ENCODE results near the gene ANKS1B. TPM values are rescaled to one million over a fixed set of nuclear protein-coding genes. Genes with fewer than 3 reads are reported as not detected.
A peak's percentile ranks its signal among the peaks of the same experiment; 100 is the strongest.
"Not testable (repeated sequence)": the region's sequence is repeated elsewhere in the genome, so short reads cannot be mapped to it uniquely, and the experiment has no call there.

Gene ANKS1B
- total RNA-seq, 1 experiment from 2014 or later = 2.4 TPM

DNA sequence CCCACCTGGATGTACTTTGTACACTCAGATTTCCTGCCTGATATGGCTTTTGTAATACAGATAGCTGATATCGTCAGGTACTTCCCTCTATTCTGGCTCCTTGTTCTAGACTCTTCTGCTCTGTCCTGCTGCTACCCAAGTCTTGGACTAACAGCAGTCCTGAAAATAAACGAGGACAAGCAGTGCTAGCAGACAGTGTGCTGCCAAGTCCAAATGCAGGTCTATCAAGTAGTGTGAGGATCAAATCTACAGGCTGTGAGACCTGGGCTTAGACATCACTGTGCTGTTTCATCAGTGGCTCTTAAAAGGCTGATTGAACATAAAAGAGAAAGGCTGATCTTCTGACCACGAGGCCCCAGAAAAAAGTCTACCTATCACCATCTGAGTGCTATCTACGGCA is 921.6 kb downstream of the ANKS1B start:
- no peaks in the 10 kb centered on the region for H3K4me1 ChIP-seq

DNA sequence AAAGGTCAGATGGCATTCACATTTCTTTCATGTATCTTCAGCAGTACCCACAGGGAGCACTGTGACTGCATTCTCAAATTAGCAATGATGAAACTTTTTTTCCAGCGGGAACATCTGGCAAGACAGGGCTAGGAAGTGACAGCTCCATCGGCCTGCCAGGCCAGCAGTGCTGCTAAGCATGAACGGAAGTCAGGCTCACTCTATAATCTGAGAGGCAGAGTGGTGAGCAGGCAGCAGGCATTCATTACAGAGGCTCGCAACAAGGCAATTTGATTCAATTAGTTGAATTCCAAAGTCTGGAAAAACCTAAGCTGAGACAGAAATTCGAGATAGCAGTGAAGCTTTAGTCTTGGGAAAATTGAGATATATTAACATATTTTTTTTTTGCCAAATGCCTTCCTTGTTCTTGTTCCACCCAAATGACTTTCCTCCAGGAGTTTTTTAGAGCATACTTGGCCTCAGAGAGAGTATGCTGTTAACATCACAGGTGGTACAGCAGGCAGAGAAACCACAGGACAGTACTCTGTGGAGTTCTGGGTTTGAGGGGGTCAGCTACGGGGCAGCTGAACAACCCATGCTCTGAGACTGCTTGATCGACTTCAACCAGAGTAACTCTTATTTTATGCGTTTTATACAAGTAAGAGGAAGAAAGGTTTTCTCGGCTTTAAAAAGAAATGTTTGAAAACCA is 924.8 kb downstream of the ANKS1B start:
- DNase-seq = peak in 1 of 2 experiments; percentile 18
- Histone ChIP-seq H3K27me3 (no peaks in the 10 kb centered on the region), H3K36me3 (no peaks in the 10 kb centered on the region), H3K4me1 (no peaks in the 10 kb centered on the region), H3K9me3 (replicated peaks) (no peaks in the 10 kb centered on the region), H3K4me3 (no peak overlapping the region), H3K27ac (no peak overlapping the region)

More for the DNA sequence above, 921.6 kb downstream of the ANKS1B start:
- DNase-seq = no peak
- no peaks in the 10 kb centered on the region for H3K27me3 ChIP-seq
- no peaks in the 10 kb centered on the region for H3K9me3 ChIP-seq (replicated peaks)
- H3K4me3 ChIP-seq = no peak overlapping the region
- H3K36me3 ChIP-seq = no peaks in the 10 kb centered on the region
- no peak overlapping the region for H3K27ac ChIP-seq

- DNase-seq = no peak
- Histone ChIP-seq H3K4me3 (no peak overlapping the region), H3K9me3 (replicated peaks) (no peaks in the 10 kb centered on the region), H3K27me3 (no peaks in the 10 kb centered on the region), H3K4me1 (no peaks in the 10 kb centered on the region), H3K36me3 (no peaks in the 10 kb centered on the region), H3K27ac (no peak overlapping the region)
Measured at GRCh38 chr12:99057670-99058069, 927.1 kb downstream of the ANKS1B start.

- no peak for DNase-seq
- H3K4me1 ChIP-seq = no peaks in the 10 kb centered on the region
- H3K4me3 ChIP-seq = no peak overlapping the region
- H3K9me3 ChIP-seq (replicated peaks) = no peaks in the 10 kb centered on the region
- H3K27me3 ChIP-seq = no peaks in the 10 kb centered on the region
- H3K27ac ChIP-seq = no peak overlapping the region
- no peaks in the 10 kb centered on the region for H3K36me3 ChIP-seq
Measured at GRCh38 chr12:99056186-99056585, 928.5 kb downstream of the ANKS1B start.

DNA sequence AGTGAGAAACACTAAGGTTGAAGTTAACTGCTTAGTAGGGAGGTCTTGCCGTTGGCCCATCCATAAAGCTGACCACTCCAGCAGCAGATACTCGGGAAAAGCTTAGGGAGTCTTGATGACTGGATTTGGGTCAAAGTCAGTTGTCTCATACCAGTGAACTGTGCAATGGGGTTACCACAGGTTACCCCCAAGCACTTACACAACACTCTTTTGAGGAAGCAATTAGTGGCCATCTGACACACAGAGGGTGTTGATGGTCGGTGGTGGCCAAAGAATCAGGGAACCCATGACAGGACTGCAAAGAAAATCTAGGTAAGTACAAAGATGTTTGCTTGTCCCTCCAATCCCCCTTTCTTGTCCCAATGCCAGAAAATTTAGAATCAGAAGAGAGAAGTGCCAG is 929.4 kb downstream of the ANKS1B start:
- Histone ChIP-seq H3K9me3 (replicated peaks) (no peaks in the 10 kb centered on the region), H3K36me3 (no peaks in the 10 kb centered on the region), H3K4me3 (no peak overlapping the region), H3K27ac (no peak overlapping the region), H3K27me3 (no peaks in the 10 kb centered on the region), H3K4me1 (no peaks in the 10 kb centered on the region)
- no peak for DNase-seq

- H3K4me1 ChIP-seq = no peaks in the 10 kb centered on the region
- no peaks in the 10 kb centered on the region for H3K36me3 ChIP-seq
- no peak overlapping the region for H3K27ac ChIP-seq
- no peak for DNase-seq
- no peak overlapping the region for H3K4me3 ChIP-seq
- H3K27me3 ChIP-seq = no peaks in the 10 kb centered on the region
- H3K9me3 ChIP-seq (replicated peaks) = no peaks in the 10 kb centered on the region
Measured at GRCh38 chr12:99054601-99055128, 930.1 kb downstream of the ANKS1B start.

GRCh38 chr12:99053616-99054362 is 930.9 kb downstream of the ANKS1B start:
- Histone ChIP-seq H3K9me3 (replicated peaks) (no peaks in the 10 kb centered on the region), H3K4me1 (no peaks in the 10 kb centered on the region), H3K36me3 (no peaks in the 10 kb centered on the region), H3K27ac (no peak overlapping the region), H3K27me3 (no peaks in the 10 kb centered on the region), H3K4me3 (no peak overlapping the region)
- no peak for DNase-seq

DNA sequence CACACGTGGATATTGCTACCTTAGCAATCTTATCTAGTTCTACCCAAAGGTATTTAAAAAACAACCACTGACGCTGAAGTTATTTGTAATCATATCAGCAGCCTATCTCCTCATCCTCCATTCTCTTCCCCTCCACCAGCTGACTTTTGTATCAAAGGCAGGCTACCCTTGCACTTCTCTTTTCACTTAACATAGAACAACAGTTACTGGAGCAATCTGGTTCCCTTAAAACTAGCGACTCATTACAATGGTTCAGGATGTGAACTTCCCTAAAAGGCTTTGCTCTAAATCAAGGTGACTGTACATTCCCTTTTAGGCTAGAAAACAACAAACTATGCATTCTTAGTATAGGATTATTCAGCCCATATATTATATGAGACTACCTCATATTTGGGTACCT is 935.0 kb downstream of the ANKS1B start:
- Histone ChIP-seq H3K27me3 (no peaks in the 10 kb centered on the region), H3K4me3 (no peak overlapping the region), H3K36me3 (no peaks in the 10 kb centered on the region), H3K9me3 (replicated peaks) (no peaks in the 10 kb centered on the region), H3K4me1 (no peaks in the 10 kb centered on the region), H3K27ac (no peak overlapping the region)
- no peak for DNase-seq

DNA sequence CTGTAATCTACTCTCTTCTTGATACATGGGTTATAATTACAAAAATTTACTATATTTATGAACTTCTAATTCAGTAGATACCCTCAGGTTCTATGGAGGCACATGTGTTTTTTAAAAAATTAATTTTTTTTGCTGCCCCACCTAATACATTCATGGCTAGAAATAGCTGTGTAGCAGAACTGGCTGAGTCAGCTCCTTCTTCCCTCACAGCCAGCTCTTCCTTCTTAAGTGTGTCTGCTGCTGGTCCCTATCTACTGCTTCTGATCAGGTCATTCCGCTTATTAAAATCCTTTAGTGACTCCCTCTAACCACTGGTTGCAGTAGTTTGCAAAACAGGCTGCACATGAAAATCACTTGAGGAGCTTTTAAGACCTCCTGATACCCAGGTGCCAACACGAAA is 939.6 kb downstream of the ANKS1B start:
- H3K27me3 ChIP-seq = no peaks in the 10 kb centered on the region
- H3K4me3 ChIP-seq = no peak overlapping the region
- no peaks in the 10 kb centered on the region for H3K9me3 ChIP-seq (replicated peaks)
- no peak for DNase-seq
- H3K4me1 ChIP-seq = no peaks in the 10 kb centered on the region
- H3K27ac ChIP-seq = no peak overlapping the region
- no peaks in the 10 kb centered on the region for H3K36me3 ChIP-seq

DNA sequence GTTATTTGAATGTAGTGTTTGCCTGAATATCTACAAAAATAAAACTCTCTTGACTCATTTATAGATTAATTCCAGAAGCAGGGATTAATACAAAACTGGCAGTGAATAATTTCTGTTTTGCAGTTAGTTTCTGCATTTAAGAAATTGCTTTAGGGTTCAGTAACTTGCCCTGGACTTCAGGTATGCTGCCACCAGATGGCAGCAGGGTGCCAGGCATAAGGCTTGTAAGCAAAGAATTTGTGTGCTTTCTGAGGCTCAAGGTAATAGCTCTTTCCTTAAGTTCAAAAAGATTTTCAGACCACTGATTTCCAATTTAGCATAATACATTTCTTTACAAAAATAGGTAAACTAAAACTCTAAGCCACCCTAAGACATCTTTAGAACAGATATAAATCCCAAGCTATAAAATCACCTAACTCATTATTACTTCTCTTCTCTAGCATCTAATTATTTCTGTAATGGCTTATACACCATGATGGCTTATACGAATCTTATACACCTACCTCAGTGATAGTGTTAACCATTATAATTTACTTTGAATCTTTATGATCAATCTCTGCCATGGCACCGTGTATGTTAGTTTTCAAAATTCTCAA is 941.3 kb downstream of the ANKS1B start:
- Histone ChIP-seq H3K9me3 (replicated peaks) (no peaks in the 10 kb centered on the region), H3K4me1 (no peaks in the 10 kb centered on the region), H3K4me3 (no peak overlapping the region), H3K27me3 (no peaks in the 10 kb centered on the region), H3K36me3 (no peaks in the 10 kb centered on the region), H3K27ac (no peak overlapping the region)
- DNase-seq = peak; percentile 35 to 70

- no peak for DNase-seq
- no peak overlapping the region for H3K27ac ChIP-seq
- no peaks in the 10 kb centered on the region for H3K4me1 ChIP-seq
- H3K9me3 ChIP-seq (replicated peaks) = no peaks in the 10 kb centered on the region
- H3K4me3 ChIP-seq = no peak overlapping the region
- no peaks in the 10 kb centered on the region for H3K36me3 ChIP-seq
- H3K27me3 ChIP-seq = no peaks in the 10 kb centered on the region
Measured at GRCh38 chr12:99042226-99042625, 942.5 kb downstream of the ANKS1B start.

DNA sequence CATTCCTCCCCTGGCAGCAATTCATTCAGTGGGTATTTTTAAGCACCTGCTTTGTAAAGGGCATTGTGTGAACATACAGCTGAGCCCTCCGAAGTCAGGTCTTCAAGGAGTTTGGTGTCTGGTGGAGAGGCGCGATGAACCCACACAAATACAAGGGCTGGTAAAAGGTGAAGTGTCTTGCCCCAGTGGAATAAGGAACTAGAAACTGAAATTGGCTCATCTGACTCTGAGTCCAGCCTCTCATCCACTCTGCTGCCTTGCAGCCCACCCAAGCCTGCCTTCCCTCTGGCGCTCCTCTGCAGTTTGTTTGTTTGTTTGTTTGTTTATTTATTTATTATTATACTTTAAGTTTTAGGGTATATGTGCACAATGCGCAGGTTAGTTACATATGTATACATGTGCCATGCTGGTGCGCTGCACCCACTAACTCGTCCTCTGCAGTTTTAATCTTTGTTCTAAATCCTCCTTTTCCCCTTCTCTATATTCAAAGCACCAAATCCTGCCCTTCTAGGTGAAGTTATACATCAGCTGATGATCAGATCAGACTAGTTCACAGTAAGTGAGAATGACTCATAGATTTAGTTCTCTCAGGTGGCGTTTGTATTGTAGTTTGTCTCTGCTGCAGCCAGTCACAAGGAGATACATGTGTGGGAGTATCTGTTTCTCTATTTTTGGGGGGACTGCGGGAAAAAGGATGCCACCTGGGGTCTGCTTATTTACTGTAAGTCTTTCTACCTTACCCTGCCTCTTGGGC is 945.2 kb downstream of the ANKS1B start:
- Histone ChIP-seq H3K27ac (no peak overlapping the region), H3K9me3 (replicated peaks) (no peaks in the 10 kb centered on the region), H3K4me3 (no peak overlapping the region), H3K27me3 (no peaks in the 10 kb centered on the region), H3K36me3 (no peaks in the 10 kb centered on the region), H3K4me1 (no peaks in the 10 kb centered on the region)
- DNase-seq = no peak

DNA sequence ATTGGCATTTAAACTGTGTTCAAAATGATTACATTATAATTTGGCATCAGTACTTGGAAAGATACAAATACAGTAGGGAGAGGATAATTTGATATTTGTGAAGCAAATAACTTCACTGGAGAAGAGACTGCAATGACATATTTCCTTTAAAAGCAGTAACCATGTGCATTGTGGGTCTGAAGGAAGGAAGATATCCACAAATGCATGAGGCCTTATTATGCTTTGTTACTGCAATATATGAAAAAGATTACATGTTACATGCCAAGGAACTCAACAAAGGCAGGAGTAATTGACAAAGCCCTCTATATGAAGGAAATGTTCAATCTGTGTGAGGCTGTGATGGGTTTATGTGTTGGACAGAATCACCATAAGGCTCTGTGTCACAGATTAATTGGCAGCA is 948.2 kb downstream of the ANKS1B start:
- Histone ChIP-seq H3K4me1 (no peaks in the 10 kb centered on the region), H3K27me3 (no peaks in the 10 kb centered on the region), H3K36me3 (no peaks in the 10 kb centered on the region)

DNA sequence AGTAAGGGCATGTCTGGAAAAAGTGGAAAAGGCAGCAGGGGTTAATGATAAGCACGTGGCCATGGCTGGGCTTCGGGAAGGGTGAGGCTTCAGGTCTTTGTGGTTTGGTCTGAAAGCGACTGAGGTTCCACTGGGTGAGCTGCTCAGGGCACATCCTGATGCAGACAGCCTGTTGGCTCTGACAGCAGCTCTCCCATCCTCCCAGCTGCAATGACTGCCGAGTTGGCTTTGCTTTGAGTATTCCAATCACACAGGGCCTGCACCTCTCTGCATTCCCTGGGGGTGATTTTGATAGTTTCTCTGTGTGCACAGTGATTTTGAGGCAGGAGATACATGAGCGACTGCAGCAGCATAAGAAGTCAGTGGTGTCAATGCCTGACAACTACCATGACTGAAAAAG is 948.9 kb downstream of the ANKS1B start:
- H3K27ac ChIP-seq = no peak overlapping the region
- DNase-seq = no peak
- H3K36me3 ChIP-seq = no peaks in the 10 kb centered on the region
- H3K4me1 ChIP-seq = no peaks in the 10 kb centered on the region
- no peaks in the 10 kb centered on the region for H3K9me3 ChIP-seq (replicated peaks)
- H3K27me3 ChIP-seq = no peaks in the 10 kb centered on the region
- H3K4me3 ChIP-seq = no peak overlapping the region

More for the DNA sequence above, 948.2 kb downstream of the ANKS1B start:
- no peak for DNase-seq
- Histone ChIP-seq H3K27ac (no peak overlapping the region), H3K9me3 (replicated peaks) (no peaks in the 10 kb centered on the region), H3K4me3 (no peak overlapping the region)

DNA sequence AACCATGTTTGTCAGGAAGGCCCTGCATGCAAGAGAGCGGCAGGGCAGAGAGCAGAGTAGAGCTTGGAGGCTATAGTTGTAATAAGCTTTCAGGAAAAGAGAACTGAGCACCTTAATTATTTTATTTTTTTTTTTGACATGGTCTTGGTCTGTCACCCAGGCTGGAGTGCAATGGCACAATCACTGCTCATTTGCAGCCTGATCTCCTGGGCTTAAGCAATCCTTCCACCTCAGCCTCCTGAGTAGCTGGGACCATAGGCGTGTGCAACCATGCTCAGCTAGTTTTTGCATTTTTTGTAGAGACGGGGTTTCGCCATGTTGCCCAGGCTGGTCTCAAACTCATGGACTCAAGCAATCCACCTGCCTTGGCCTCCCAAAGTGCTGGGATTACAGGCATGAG is 950.5 kb downstream of the ANKS1B start:
- DNase-seq; H3K36me3 ChIP-seq; H3K4me3 ChIP-seq; H3K9me3 ChIP-seq (replicated peaks); H3K4me1 ChIP-seq; H3K27me3 ChIP-seq; H3K27ac ChIP-seq: not testable (repeated sequence)

Data from SJCRH30 (cell line).